ENCODE results near the gene THBD.

THBD gene

DNA sequence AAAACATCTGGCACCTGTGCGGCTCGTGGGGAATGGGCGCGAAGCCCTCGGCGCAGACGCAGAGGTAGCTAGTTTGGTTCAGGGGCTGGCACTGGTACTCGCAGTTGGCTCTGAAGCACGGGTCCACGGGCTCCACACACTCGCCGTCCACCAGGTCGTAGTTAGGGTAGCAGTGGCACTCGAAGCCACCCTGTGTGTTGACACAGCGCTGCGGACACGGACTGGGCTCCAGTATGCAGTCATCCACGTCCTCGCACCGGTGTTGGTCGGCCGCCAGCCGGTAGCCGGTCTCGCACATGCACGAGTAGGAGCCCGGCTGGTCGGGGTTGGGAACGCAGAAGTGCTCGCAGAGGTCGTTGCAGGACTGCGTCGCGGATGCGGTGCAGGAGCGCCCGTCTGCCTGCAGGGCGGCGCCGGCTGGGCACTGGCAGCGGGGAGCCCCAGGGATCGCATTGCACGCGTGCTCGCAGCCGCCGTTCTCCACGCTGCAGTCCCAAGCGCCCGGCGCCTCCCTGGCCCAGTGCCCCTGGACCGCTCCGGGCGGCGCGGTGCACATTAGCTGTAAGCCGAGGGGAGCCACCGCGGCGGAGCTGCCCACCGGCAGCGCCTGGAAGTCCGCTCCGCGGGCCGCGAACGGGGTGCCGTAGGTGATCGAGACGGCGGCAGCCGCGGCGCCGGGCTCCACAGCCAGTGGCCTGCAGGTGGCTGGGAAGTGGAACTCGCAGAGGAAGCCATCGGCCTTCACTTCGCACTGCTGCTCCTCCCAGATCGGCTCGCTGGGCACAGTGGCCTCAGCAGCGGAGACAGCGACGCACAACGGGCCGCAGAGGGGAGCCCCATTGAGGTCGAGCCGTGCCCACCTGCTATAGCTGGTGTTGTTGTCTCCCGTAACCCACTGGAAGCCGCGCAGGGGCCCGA lies 930 bp downstream of the THBD start (continued):
- TF ChIP-seq TSHZ2 (CRISPR knock-in tag; IDR thresholded peaks at IDR 0.05) (no peak), PPARA (CRISPR knock-in tag; IDR thresholded peaks at IDR 0.05; ENCODE audit: borderline replicate concordance) (no peak), ZC3H10 (CRISPR knock-in tag; IDR thresholded peaks at IDR 0.05) (no peak)

DNA sequence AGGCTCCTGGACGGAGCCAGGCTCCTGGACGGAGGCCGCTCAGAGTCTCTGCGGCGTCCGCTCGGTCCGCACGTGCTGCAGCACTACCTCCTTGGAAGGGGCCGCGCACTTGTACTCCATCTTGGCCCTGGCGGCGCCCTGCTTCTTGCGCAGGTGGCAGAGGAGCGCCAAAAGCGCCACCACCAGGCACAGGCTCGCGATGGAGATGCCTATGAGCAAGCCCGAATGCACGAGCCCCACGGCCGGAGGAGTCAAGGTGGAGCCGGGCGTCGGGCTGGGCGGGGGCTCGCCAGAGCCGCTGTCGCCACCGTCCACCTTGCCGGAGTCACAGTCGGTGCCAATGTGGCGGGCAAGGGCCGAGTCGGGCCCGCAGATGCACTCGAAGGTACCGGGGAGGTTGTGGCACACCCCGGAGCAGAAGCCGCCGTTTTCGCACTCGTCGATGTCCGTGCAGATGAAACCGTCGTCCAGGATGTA lies 1.7 kb downstream of the THBD start:
- TF ChIP-seq GLIS3 (CRISPR knock-in tag; IDR thresholded peaks at IDR 0.05) (no peak), ARNTL (CRISPR knock-in tag; IDR thresholded peaks at IDR 0.05; ENCODE audit: borderline replicate concordance, low read depth) (no peak), TSHZ2 (CRISPR knock-in tag; IDR thresholded peaks at IDR 0.05) (no peak), BACH2 (CRISPR knock-in tag; IDR thresholded peaks at IDR 0.05; ENCODE audit: borderline replicate concordance) (no peak), ZNF8 (CRISPR knock-in tag; IDR thresholded peaks at IDR 0.05) (no peak), RARB (CRISPR knock-in tag; IDR thresholded peaks at IDR 0.05) (no peak), ZC3H10 (CRISPR knock-in tag; IDR thresholded peaks at IDR 0.05) (no peak), PATZ1 (CRISPR knock-in tag; IDR thresholded peaks at IDR 0.05; ENCODE audit: borderline replicate concordance) (no peak), ZNF70 (CRISPR knock-in tag; IDR thresholded peaks at IDR 0.05) (no peak), CSDC2 (CRISPR knock-in tag; IDR thresholded peaks at IDR 0.05) (no peak), POU6F1 (CRISPR knock-in tag; IDR thresholded peaks at IDR 0.05; ENCODE audit: borderline replicate concordance, low read depth) (no peak), TCF4 (CRISPR knock-in tag; IDR thresholded peaks at IDR 0.05; ENCODE audit: borderline replicate concordance) (no peak), ZFP3 (CRISPR knock-in tag; IDR thresholded peaks at IDR 0.05) (no peak), ZFP30 (CRISPR knock-in tag; IDR thresholded peaks at IDR 0.05) (no peak), ISL1 (CRISPR knock-in tag; IDR thresholded peaks at IDR 0.05) (no peak)
- TF ChIP-seq, protein P1, sequence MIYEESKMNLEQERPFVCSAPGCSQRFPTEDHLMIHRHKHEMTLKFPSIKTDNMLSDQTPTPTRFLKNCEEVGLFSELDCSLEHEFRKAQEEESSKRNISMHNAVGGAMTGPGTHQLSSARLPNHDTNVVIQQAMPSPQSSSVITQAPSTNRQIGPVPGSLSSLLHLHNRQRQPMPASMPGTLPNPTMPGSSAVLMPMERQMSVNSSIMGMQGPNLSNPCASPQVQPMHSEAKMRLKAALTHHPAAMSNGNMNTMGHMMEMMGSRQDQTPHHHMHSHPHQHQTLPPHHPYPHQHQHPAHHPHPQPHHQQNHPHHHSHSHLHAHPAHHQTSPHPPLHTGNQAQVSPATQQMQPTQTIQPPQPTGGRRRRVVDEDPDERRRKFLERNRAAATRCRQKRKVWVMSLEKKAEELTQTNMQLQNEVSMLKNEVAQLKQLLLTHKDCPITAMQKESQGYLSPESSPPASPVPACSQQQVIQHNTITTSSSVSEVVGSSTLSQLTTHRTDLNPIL (CRISPR knock-in tag; IDR thresholded peaks at IDR 0.05; ENCODE audit: low read depth): no peak
- TF ChIP-seq, protein P2, sequence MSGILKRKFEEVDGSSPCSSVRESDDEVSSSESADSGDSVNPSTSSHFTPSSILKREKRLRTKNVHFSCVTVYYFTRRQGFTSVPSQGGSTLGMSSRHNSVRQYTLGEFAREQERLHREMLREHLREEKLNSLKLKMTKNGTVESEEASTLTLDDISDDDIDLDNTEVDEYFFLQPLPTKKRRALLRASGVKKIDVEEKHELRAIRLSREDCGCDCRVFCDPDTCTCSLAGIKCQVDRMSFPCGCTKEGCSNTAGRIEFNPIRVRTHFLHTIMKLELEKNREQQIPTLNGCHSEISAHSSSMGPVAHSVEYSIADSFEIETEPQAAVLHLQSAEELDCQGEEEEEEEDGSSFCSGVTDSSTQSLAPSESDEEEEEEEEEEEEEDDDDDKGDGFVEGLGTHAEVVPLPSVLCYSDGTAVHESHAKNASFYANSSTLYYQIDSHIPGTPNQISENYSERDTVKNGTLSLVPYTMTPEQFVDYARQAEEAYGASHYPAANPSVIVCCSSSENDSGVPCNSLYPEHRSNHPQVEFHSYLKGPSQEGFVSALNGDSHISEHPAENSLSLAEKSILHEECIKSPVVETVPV (CRISPR knock-in tag; IDR thresholded peaks at IDR 0.05): no peak
- no peak for ATAC-seq

Data from SK-N-SH treated with all-trans-retinoic acid at 6 μM for 48 hours (cell line).